ENCODE results near the gene LASP1. TPM values are rescaled to one million over a fixed set of nuclear protein-coding genes. Genes with fewer than 3 reads are reported as not detected.

LASP1 gene
- polyA plus RNA-seq, 1 of the 3 experiments (the other 2 are of a cell fraction) = 102 TPM

DNA sequence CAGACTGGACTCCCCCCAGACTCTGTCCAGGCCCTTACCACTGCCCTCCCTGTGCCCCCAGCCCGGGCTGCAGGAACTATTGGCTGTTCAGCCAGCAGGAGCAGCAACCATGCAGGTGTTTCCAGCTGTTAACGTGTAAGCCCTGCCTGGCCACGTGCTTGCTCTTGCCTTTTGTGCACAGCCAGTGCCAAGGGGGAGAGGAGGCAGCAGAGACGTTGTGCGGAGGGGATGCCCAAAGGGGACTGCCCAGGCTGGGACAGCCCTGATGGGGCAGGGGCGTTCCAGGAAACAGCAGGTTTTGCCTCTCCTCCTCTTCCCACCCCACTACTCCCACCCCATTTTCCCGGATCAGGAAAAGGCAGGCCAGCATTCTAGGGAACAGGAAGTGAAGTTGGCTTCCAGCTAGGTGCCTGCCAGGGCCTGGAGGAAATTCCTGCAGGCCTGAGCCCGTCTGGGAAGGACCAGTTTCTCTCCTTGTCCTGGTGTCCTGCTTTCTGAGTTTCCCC, 38.9 kb downstream of the LASP1 start:
- TF ChIP-seq, protein P1, sequence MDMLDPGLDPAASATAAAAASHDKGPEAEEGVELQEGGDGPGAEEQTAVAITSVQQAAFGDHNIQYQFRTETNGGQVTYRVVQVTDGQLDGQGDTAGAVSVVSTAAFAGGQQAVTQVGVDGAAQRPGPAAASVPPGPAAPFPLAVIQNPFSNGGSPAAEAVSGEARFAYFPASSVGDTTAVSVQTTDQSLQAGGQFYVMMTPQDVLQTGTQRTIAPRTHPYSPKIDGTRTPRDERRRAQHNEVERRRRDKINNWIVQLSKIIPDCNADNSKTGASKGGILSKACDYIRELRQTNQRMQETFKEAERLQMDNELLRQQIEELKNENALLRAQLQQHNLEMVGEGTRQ (IDR thresholded peaks at IDR 0.05; ENCODE audit: borderline replicate concordance, low read depth, low read length) = no peak
- TF ChIP-seq ZBTB33 (IDR thresholded peaks at IDR 0.05; ENCODE audit: borderline replicate concordance, low read depth) (no peak), PBX3 (IDR thresholded peaks at IDR 0.05) (no peak), FOXM1 (IDR thresholded peaks at IDR 0.05; ENCODE audit: low read depth) (no peak), RAD21 (IDR thresholded peaks at IDR 0.05; ENCODE audit: low read length) (no peak), CHD2 (IDR thresholded peaks at IDR 0.05; ENCODE audit: low read length, partially characterized antibody) (no peak), ELF1 (IDR thresholded peaks at IDR 0.05) (no peak), SIN3A (IDR thresholded peaks at IDR 0.05; ENCODE audit: borderline replicate concordance, low read depth, low read length) (no peak), YY1 (IDR thresholded peaks at IDR 0.05; ENCODE audit: low read depth) (no peak), EZH2phosphoT487 (IDR thresholded peaks at IDR 0.05; ENCODE audit: borderline replicate concordance, low read depth) (no peak), RXRA (IDR thresholded peaks at IDR 0.05; ENCODE audit: borderline replicate concordance, low read depth) (no peak), FOSL2 (IDR thresholded peaks at IDR 0.05; ENCODE audit: borderline replicate concordance, low read depth) (no peak), NFIC (IDR thresholded peaks at IDR 0.05; ENCODE audit: borderline replicate concordance) (no peak), IRF3 (IDR thresholded peaks at IDR 0.05; ENCODE audit: low read depth, low read length) (no peak), NRF1 (IDR thresholded peaks at IDR 0.05; ENCODE audit: low read depth, low read length) (no peak)
- TF ChIP-seq, protein P2, sequence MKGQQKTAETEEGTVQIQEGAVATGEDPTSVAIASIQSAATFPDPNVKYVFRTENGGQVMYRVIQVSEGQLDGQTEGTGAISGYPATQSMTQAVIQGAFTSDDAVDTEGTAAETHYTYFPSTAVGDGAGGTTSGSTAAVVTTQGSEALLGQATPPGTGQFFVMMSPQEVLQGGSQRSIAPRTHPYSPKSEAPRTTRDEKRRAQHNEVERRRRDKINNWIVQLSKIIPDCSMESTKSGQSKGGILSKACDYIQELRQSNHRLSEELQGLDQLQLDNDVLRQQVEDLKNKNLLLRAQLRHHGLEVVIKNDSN (IDR thresholded peaks at IDR 0.05; ENCODE audit: borderline replicate concordance, low read depth) = no peak
- peaks cover 12 to 20% of the 10 kb centered on the region in 2 experiments for H3K36me3 ChIP-seq (replicated peaks in 1 of 2; ENCODE audit: control insufficient read depth in 1 of 2, insufficient read depth in 2 of 2, low read length in 1 of 2)
- H3K4me3 ChIP-seq (ENCODE audit: low read depth in 2 of 2, low read length in 1 of 2) = no peak overlapping the region
- H2AFZ ChIP-seq (ENCODE audit: low read depth) = no peak overlapping the region
- H3K27me3 ChIP-seq (ENCODE audit: insufficient read depth) = no peaks in the 10 kb centered on the region
- POLR2A ChIA-PET = interaction anchor here (0.7 kb wide), 1 partner anchor 55 kb away, joined by 3 read pairs; the partner anchor contains the start of gene RPL23
- peaks cover 93% of the 10 kb centered on the region for H4K20me1 ChIP-seq (ENCODE audit: insufficient read depth)
- H3K79me2 ChIP-seq (ENCODE audit: insufficient read depth) = peaks cover 96% of the 10 kb centered on the region
- no peak overlapping the region for H3K27ac ChIP-seq (ENCODE audit: low read depth in 2 of 2, low read length in 1 of 2)
- H3K4me1 ChIP-seq (ENCODE audit: control insufficient read depth in 1 of 2, insufficient read depth in 2 of 2, low read depth in 1 of 2, low read length in 1 of 2) = peaks cover 0 to 24% of the 10 kb centered on the region in 2 experiments; a peak in 1 of 4 replicates
- peaks cover 6% of the 10 kb centered on the region for H3F3A ChIP-seq (replicated peaks; ENCODE audit: insufficient read depth)
- WGBS (ENCODE audit: low lambda C conversion rate) = 70% methylated on average over 5 of the region's 8 CpGs
- no peak overlapping the region for H3K4me2 ChIP-seq
- H3K9me3 ChIP-seq = no peaks in the 10 kb centered on the region
- no peak overlapping the region for H3K9ac ChIP-seq
- DNase-seq = no peak
- CTCF ChIA-PET = interaction anchor here (0.7 to 3.0 kb wide), 4 partner anchors 9 to 247 kb away, joined by 3 to 8 read pairs (median 6); no protein-coding TSS in a partner anchor
- H3K9me2 ChIP-seq = no peaks in the 10 kb centered on the region

All from SK-N-SH (cell line).